Activated CD8-positive, alpha-beta memory T cell treated with anti-CD3 and anti-CD28 coated beads for 24 hours (primary cell): ENCODE measurements around the gene RNF126.
"Not testable (repeated sequence)": the region's sequence is repeated elsewhere in the genome, so short reads cannot be mapped to it uniquely, and the experiment has no call there.

Source experiments
- DNase-seq: peaks from one replicate; pipeline ENCODE4 v3.0.0-alpha.2; 2020

RNF126 gene

GRCh38 chr19:645912-646778, 16.9 kb downstream of the RNF126 start:
- DNase-seq, result no peak

GRCh38 chr19:644789-645188, 18.2 kb downstream of the RNF126 start:
- DNase-seq, result no peak

- DNase-seq, result no peak
These were observed 18.7 kb downstream of the RNF126 start for GRCh38 chr19:644363-644762.

- no peak for DNase-seq
These were observed 19.3 kb downstream of the RNF126 start for GRCh38 chr19:643736-644135.

GRCh38 chr19:642767-643727, 20.0 kb downstream of the RNF126 start:
- DNase-seq, result no peak

GRCh38 chr19:641702-642101, 21.3 kb downstream of the RNF126 start:
- DNase-seq, result no peak

- DNase-seq, result no peak
These were observed 22.3 kb downstream of the RNF126 start for GRCh38 chr19:640606-641189.

GRCh38 chr19:640161-640558, 22.9 kb downstream of the RNF126 start:
- DNase-seq, result no peak

- DNase-seq, result peak; percentile 97
These were observed 23.5 kb downstream of the RNF126 start, which contains the start of gene FGF22 for GRCh38 chr19:639253-640160. FGF22 (plus strand) TSS chr19:639879; CDS start chr19:639926, 47 bp downstream.

GRCh38 chr19:638906-639252, 24.1 kb downstream of the RNF126 start:
- no peak for DNase-seq

- no peak for DNase-seq
These were observed 27.9 kb downstream of the RNF126 start for GRCh38 chr19:634975-635652.

GRCh38 chr19:633786-634639, 29.0 kb downstream of the RNF126 start:
- no peak for DNase-seq

GRCh38 chr19:633068-633785, 29.8 kb downstream of the RNF126 start, which contains the start of gene POLRMT:
POLRMT (minus strand) TSS chr19:633537; CDS start chr19:633512, 25 bp downstream.
- peak; percentile 96 for DNase-seq

GRCh38 chr19:632579-633067, 30.4 kb downstream of the RNF126 start:
- DNase-seq, result peak; percentile 82

- no peak for DNase-seq
These were observed 32.9 kb downstream of the RNF126 start for GRCh38 chr19:629961-630714.

GRCh38 chr19:629515-629914, 33.5 kb downstream of the RNF126 start:
- DNase-seq, result not testable (repeated sequence)

GRCh38 chr19:628168-628567, 34.8 kb downstream of the RNF126 start:
- no peak for DNase-seq

GRCh38 chr19:626566-626965, 36.4 kb downstream of the RNF126 start:
- DNase-seq, result not testable (repeated sequence)

- DNase-seq, result no peak
These were observed 37.8 kb downstream of the RNF126 start for GRCh38 chr19:625257-625656.
